Measurements from ENCODE around the gene RBFOX2.

Gene RBFOX2

GRCh38 chr22:35862697-35863096 lies 165.9 kb downstream of the RBFOX2 start:
- Histone ChIP-seq H3K27me3 (ENCODE audit: insufficient read depth, low read length, poor library complexity) (no peaks in the 10 kb centered on the region), H3K9ac (ENCODE audit: low read length) (no peak overlapping the region), H3K4me1 (ENCODE audit: control insufficient read depth, low read depth, low read length) (peaks cover 4% of the 10 kb centered on the region), H4K8ac (ENCODE audit: low read depth, low read length) (no peak overlapping the region), H3K56ac (ENCODE audit: low read length) (no peak overlapping the region), H3K4me2 (ENCODE audit: low read length) (no peak overlapping the region), H3K23ac (ENCODE audit: low read length) (no peak overlapping the region), H3K27ac (ENCODE audit: low read depth, low read length) (no peak overlapping the region), H3K4me3 (ENCODE audit: low read length) (no peak overlapping the region), H3K79me2 (ENCODE audit: control insufficient read depth, insufficient read depth, low read length) (peaks cover 18% of the 10 kb centered on the region), H3K4ac (ENCODE audit: low read depth, low read length) (no peak overlapping the region), H2BK15ac (replicated peaks; ENCODE audit: low read depth) (no peak overlapping the region), H2AK5ac (ENCODE audit: low read length) (no peak overlapping the region), H3K18ac (ENCODE audit: low read length) (no peak overlapping the region), H2BK120ac (ENCODE audit: low read depth, low read length) (no peak overlapping the region), H3K36me3 (ENCODE audit: control insufficient read depth, insufficient read depth, low read length) (no peaks in the 10 kb centered on the region), H2BK5ac (ENCODE audit: low read length) (no peak overlapping the region), H4K5ac (ENCODE audit: low read length) (no peak overlapping the region), H3K79me1 (ENCODE audit: low read length) (peaks cover 13% of the 10 kb centered on the region)
- no peak for DNase-seq
- WGBS (ENCODE audit: extremely low coverage, insufficient coverage, low lambda C conversion rate): no CpG with 5 or more reads among the region's 7 CpGs

DNA sequence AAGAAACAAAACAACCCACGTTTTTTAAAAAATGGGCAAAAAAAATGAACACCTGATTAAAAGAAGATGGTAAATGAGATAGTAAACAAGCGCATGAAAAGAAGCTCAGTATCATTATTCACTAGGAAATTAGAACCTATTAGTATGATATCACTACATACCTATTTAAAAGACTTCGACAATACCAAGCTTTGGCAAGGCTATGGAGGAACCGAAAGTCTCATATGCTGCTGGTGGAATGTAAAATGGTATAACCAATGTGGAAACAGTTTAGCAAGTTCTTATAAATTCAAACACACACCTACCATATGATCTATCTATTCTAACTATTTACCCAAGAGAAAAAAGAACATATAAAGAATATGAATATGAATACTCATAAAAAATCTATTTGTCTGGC lies 167.2 kb downstream of the RBFOX2 start:
- Histone ChIP-seq H3K23ac (ENCODE audit: low read length) (no peak overlapping the region), H3K4me1 (ENCODE audit: control insufficient read depth, low read depth, low read length) (peaks cover 4% of the 10 kb centered on the region), H2BK15ac (replicated peaks; ENCODE audit: low read depth) (no peak overlapping the region), H3K79me1 (ENCODE audit: low read length) (peaks cover 12% of the 10 kb centered on the region), H2BK5ac (ENCODE audit: low read length) (no peak overlapping the region), H4K5ac (ENCODE audit: low read length) (no peak overlapping the region), H3K18ac (ENCODE audit: low read length) (no peak overlapping the region), H3K4me3 (ENCODE audit: low read length) (no peak overlapping the region), H3K27me3 (ENCODE audit: insufficient read depth, low read length, poor library complexity) (no peaks in the 10 kb centered on the region), H3K9ac (ENCODE audit: low read length) (no peak overlapping the region), H2BK120ac (ENCODE audit: low read depth, low read length) (no peak overlapping the region), H4K8ac (ENCODE audit: low read depth, low read length) (no peak overlapping the region), H3K79me2 (ENCODE audit: control insufficient read depth, insufficient read depth, low read length) (peaks cover 17% of the 10 kb centered on the region), H3K36me3 (ENCODE audit: control insufficient read depth, insufficient read depth, low read length) (no peaks in the 10 kb centered on the region), H3K4ac (ENCODE audit: low read depth, low read length) (no peak overlapping the region), H3K56ac (ENCODE audit: low read length) (no peak overlapping the region), H3K27ac (ENCODE audit: low read depth, low read length) (no peak overlapping the region), H2AK5ac (ENCODE audit: low read length) (no peak overlapping the region), H3K4me2 (ENCODE audit: low read length) (no peak overlapping the region)
- no CpG with 5 or more reads among the region's 4 CpGs for WGBS (ENCODE audit: extremely low coverage, insufficient coverage, low lambda C conversion rate)
- DNase-seq: no peak

- Histone ChIP-seq H3K9ac (ENCODE audit: low read length) (no peak overlapping the region), H3K27me3 (ENCODE audit: insufficient read depth, low read length, poor library complexity) (no peaks in the 10 kb centered on the region), H3K4me3 (ENCODE audit: low read length) (no peak overlapping the region), H3K79me1 (ENCODE audit: low read length) (peaks cover 12% of the 10 kb centered on the region), H3K4me1 (ENCODE audit: control insufficient read depth, low read depth, low read length) (peaks cover 4% of the 10 kb centered on the region), H3K18ac (ENCODE audit: low read length) (no peak overlapping the region), H3K36me3 (ENCODE audit: control insufficient read depth, insufficient read depth, low read length) (no peaks in the 10 kb centered on the region), H3K23ac (ENCODE audit: low read length) (no peak overlapping the region), H3K79me2 (ENCODE audit: control insufficient read depth, insufficient read depth, low read length) (peaks cover 17% of the 10 kb centered on the region), H3K27ac (ENCODE audit: low read depth, low read length) (no peak overlapping the region), H3K56ac (ENCODE audit: low read length) (no peak overlapping the region), H2BK5ac (ENCODE audit: low read length) (no peak overlapping the region), H3K4ac (ENCODE audit: low read depth, low read length) (no peak overlapping the region), H2BK15ac (replicated peaks; ENCODE audit: low read depth) (no peak overlapping the region), H2BK120ac (ENCODE audit: low read depth, low read length) (no peak overlapping the region), H3K4me2 (ENCODE audit: low read length) (no peak overlapping the region), H4K5ac (ENCODE audit: low read length) (no peak overlapping the region), H2AK5ac (ENCODE audit: low read length) (no peak overlapping the region), H4K8ac (ENCODE audit: low read depth, low read length) (no peak overlapping the region)
- DNase-seq: no peak
- no CpG with 5 or more reads among the region's 3 CpGs for WGBS (ENCODE audit: extremely low coverage, insufficient coverage, low lambda C conversion rate)
Observed at GRCh38 chr22:35860837-35861236, 167.8 kb downstream of the RBFOX2 start.

DNA sequence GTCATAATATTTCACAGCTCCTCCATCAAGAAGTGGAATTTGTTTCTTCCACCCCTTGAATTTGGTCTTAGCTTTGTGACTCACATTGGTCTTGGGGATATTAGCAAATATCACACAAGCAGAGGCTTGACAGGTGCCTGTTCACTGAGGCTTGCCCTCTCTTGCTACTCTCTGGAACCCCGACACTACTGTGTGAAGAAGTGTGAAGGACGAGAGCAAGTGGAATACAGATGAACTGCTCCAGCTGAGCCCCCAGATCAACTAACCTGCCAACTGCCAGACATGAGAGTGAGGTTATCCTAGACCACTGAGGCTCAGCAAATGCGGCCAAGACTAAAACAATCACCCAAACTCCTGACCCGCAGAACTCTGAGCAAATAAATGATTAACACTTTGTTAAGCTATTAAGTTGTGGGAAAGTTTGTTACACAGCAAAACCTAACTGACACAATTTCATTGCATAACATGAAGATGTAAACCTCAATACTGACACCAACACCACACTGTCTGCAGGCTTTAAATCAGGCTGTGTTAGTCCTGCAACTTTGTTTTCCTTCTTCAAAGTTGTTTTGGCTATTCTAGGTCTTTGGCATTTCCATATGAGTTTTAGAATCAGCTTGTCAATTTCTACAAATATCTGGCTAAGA lies 168.4 kb downstream of the RBFOX2 start:
- H2AK5ac ChIP-seq (ENCODE audit: low read length): no peak overlapping the region

DNA sequence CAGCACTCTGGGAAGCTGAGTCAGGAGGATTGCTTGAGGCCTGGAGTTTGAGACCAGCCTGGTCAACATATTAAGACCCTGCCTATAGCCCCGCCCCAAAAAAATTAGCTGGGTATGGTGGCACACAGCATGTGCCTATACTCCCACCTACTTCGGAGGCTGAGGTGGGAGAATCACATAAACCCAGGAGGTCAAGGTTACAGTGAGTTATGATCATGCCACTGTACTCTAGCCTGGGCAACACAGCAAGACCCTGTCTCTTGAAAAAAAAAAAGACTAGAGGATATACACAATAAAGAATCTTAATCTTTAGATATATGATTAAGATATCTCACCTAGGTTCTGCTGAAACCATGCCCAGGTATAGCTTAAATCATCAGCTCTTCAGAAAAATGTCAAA lies 174.3 kb downstream of the RBFOX2 start:
- no peak overlapping the region for H3K9ac ChIP-seq (ENCODE audit: low read length)
- no peak overlapping the region for H3K4ac ChIP-seq (ENCODE audit: low read depth, low read length)
- no peak overlapping the region for H3K4me2 ChIP-seq (ENCODE audit: low read length)
- no peak overlapping the region for H2BK15ac ChIP-seq (replicated peaks; ENCODE audit: low read depth)
- H4K5ac ChIP-seq (ENCODE audit: low read length): no peak overlapping the region
- H2BK120ac ChIP-seq (ENCODE audit: low read depth, low read length): no peak overlapping the region
- no peaks in the 10 kb centered on the region for H3K36me3 ChIP-seq (ENCODE audit: control insufficient read depth, insufficient read depth, low read length)
- peaks cover 2% of the 10 kb centered on the region for H3K79me2 ChIP-seq (ENCODE audit: control insufficient read depth, insufficient read depth, low read length)
- WGBS (ENCODE audit: extremely low coverage, insufficient coverage, low lambda C conversion rate): no CpG with 5 or more reads among the region's 2 CpGs
- H4K8ac ChIP-seq (ENCODE audit: low read depth, low read length): no peak overlapping the region
- no peak overlapping the region for H3K18ac ChIP-seq (ENCODE audit: low read length)
- peaks cover 4% of the 10 kb centered on the region for H3K79me1 ChIP-seq (ENCODE audit: low read length)
- H3K4me1 ChIP-seq (ENCODE audit: control insufficient read depth, low read depth, low read length): no peaks in the 10 kb centered on the region
- H3K27ac ChIP-seq (ENCODE audit: low read depth, low read length): no peak overlapping the region
- no peak overlapping the region for H3K56ac ChIP-seq (ENCODE audit: low read length)
- no peaks in the 10 kb centered on the region for H3K27me3 ChIP-seq (ENCODE audit: insufficient read depth, low read length, poor library complexity)
- no peak overlapping the region for H3K23ac ChIP-seq (ENCODE audit: low read length)
- no peak for DNase-seq
- no peak overlapping the region for H2AK5ac ChIP-seq (ENCODE audit: low read length)
- no peak overlapping the region for H2BK5ac ChIP-seq (ENCODE audit: low read length)
- no peak overlapping the region for H3K4me3 ChIP-seq (ENCODE audit: low read length)

More for the DNA sequence above, 168.4 kb downstream of the RBFOX2 start:
- Histone ChIP-seq H3K23ac (ENCODE audit: low read length) (no peak overlapping the region), H3K27ac (ENCODE audit: low read depth, low read length) (no peak overlapping the region), H3K79me2 (ENCODE audit: control insufficient read depth, insufficient read depth, low read length) (peaks cover 17% of the 10 kb centered on the region), H3K4me2 (ENCODE audit: low read length) (no peak overlapping the region), H4K5ac (ENCODE audit: low read length) (no peak overlapping the region), H2BK5ac (ENCODE audit: low read length) (no peak overlapping the region), H3K4me3 (ENCODE audit: low read length) (no peak overlapping the region), H3K9ac (ENCODE audit: low read length) (no peak overlapping the region), H3K4me1 (ENCODE audit: control insufficient read depth, low read depth, low read length) (peaks cover 4% of the 10 kb centered on the region), H4K8ac (ENCODE audit: low read depth, low read length) (no peak overlapping the region), H3K27me3 (ENCODE audit: insufficient read depth, low read length, poor library complexity) (no peaks in the 10 kb centered on the region), H3K18ac (ENCODE audit: low read length) (no peak overlapping the region), H3K79me1 (ENCODE audit: low read length) (peaks cover 12% of the 10 kb centered on the region), H3K4ac (ENCODE audit: low read depth, low read length) (no peak overlapping the region), H3K36me3 (ENCODE audit: control insufficient read depth, insufficient read depth, low read length) (no peaks in the 10 kb centered on the region), H2BK120ac (ENCODE audit: low read depth, low read length) (no peak overlapping the region), H2BK15ac (replicated peaks; ENCODE audit: low read depth) (no peak overlapping the region), H3K56ac (ENCODE audit: low read length) (no peak overlapping the region)
- WGBS (ENCODE audit: extremely low coverage, insufficient coverage, low lambda C conversion rate): no CpG with 5 or more reads among the region's 4 CpGs
- no peak for DNase-seq

- H2BK15ac ChIP-seq (replicated peaks; ENCODE audit: low read depth): no peak overlapping the region
- H3K27ac ChIP-seq (ENCODE audit: low read depth, low read length): no peak overlapping the region
- H3K18ac ChIP-seq (ENCODE audit: low read length): no peak overlapping the region
- no peak overlapping the region for H2BK5ac ChIP-seq (ENCODE audit: low read length)
- H3K4me3 ChIP-seq (ENCODE audit: low read length): no peak overlapping the region
- H4K5ac ChIP-seq (ENCODE audit: low read length): no peak overlapping the region
- H2BK120ac ChIP-seq (ENCODE audit: low read depth, low read length): no peak overlapping the region
- no peak overlapping the region for H3K4ac ChIP-seq (ENCODE audit: low read depth, low read length)
- H3K23ac ChIP-seq (ENCODE audit: low read length): no peak overlapping the region
- peaks cover 1% of the 10 kb centered on the region for H3K79me2 ChIP-seq (ENCODE audit: control insufficient read depth, insufficient read depth, low read length)
- H3K36me3 ChIP-seq (ENCODE audit: control insufficient read depth, insufficient read depth, low read length): no peaks in the 10 kb centered on the region
- H4K8ac ChIP-seq (ENCODE audit: low read depth, low read length): no peak overlapping the region
- no peaks in the 10 kb centered on the region for H3K27me3 ChIP-seq (ENCODE audit: insufficient read depth, low read length, poor library complexity)
- no peaks in the 10 kb centered on the region for H3K4me1 ChIP-seq (ENCODE audit: control insufficient read depth, low read depth, low read length)
- no peak for DNase-seq
- H3K79me1 ChIP-seq (ENCODE audit: low read length): peaks cover 2% of the 10 kb centered on the region
- H3K4me2 ChIP-seq (ENCODE audit: low read length): no peak overlapping the region
- no peak overlapping the region for H3K56ac ChIP-seq (ENCODE audit: low read length)
- H2AK5ac ChIP-seq (ENCODE audit: low read length): no peak overlapping the region
- no peak overlapping the region for H3K9ac ChIP-seq (ENCODE audit: low read length)
Observed at GRCh38 chr22:35852076-35852475, 176.5 kb downstream of the RBFOX2 start.
